ENCODE measurements around the gene INPP4B. TPM values are rescaled to one million over a fixed set of nuclear protein-coding genes. Genes with fewer than 3 reads are reported as not detected.

The INPP4B gene
- total and polyA plus RNA-seq, 9 donors: 1.7 to 14.7 (median 10.7) TPM

GRCh38 chr4:142396279-142396678 is 449.8 kb downstream of the INPP4B start:
- H3K9me3 ChIP-seq: no peaks in the 10 kb centered on the region
- H3K4me1 ChIP-seq (ENCODE audit: insufficient read depth): no peaks in the 10 kb centered on the region
- WGBS, 3 donors: 36 to 50% (median 46%) methylated on average over 1 of the region's 1 CpG
- H3K27ac ChIP-seq: no peak overlapping the region
- no peaks in the 10 kb centered on the region for H3K27me3 ChIP-seq
- no peak overlapping the region for H3K4me3 ChIP-seq
- TF ChIP-seq CTCF (IDR thresholded peaks at IDR 0.05): no peak
- no peaks in the 10 kb centered on the region for H3K36me3 ChIP-seq
- intact Hi-C loops (cut with DNase I): no loop called here
- no peak for DNase-seq

GRCh38 chr4:142393127-142393526 is 453.0 kb downstream of the INPP4B start:
- TF ChIP-seq POLR2A (IDR thresholded peaks at IDR 0.05) (no peak), EP300 (IDR thresholded peaks at IDR 0.05) (no peak), CTCF (IDR thresholded peaks at IDR 0.05) (no peak)
- H3K27me3 ChIP-seq: no peaks in the 10 kb centered on the region
- H3K4me1 ChIP-seq (ENCODE audit: insufficient read depth): no peaks in the 10 kb centered on the region
- 72 to 95% (median 84%) methylated on average over 4 of the region's 4 CpGs for WGBS, 3 donors
- H3K9me3 ChIP-seq: no peaks in the 10 kb centered on the region
- no peak overlapping the region for H3K27ac ChIP-seq
- DNase-seq: no peak
- intact Hi-C loops (cut with DNase I): no loop called here
- no peaks in the 10 kb centered on the region for H3K36me3 ChIP-seq
- H3K4me3 ChIP-seq: no peak overlapping the region

- no peak for TF ChIP-seq EP300 (IDR thresholded peaks at IDR 0.05)
- no peak for TF ChIP-seq CTCF (IDR thresholded peaks at IDR 0.05)
- no peak for TF ChIP-seq POLR2A (IDR thresholded peaks at IDR 0.05)
- no peak overlapping the region for H3K4me3 ChIP-seq
- H3K4me1 ChIP-seq (ENCODE audit: insufficient read depth): no peaks in the 10 kb centered on the region
- H3K27me3 ChIP-seq: no peaks in the 10 kb centered on the region
- no peak overlapping the region for H3K27ac ChIP-seq
- 73 to 91% (median 89%) methylated on average over 6 of the region's 6 CpGs for WGBS, 3 donors
- no peak for DNase-seq
- intact Hi-C loops (cut with DNase I): no loop called here
- no peaks in the 10 kb centered on the region for H3K36me3 ChIP-seq
- H3K9me3 ChIP-seq: no peaks in the 10 kb centered on the region
Measured at GRCh38 chr4:142386856-142387255, 459.2 kb downstream of the INPP4B start.

DNA sequence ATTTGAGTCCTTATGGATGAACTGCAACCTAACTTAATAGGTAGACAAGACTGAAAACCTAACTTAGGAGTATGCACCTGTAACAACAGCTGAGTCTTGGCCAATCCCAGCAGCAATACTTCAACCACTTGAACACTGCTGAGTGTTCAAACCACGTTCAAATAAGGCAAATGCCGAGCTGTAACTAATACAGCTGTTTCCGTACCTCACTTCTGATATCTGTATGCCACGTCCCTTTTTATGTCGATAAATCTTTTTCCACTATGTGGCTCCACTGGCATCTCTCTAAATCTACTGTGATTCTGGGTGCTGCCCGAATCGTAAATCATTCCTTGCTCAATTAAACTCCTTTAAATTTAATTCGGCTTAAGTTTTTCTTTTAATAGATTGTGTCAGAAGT is 459.7 kb downstream of the INPP4B start:
- H3K36me3 ChIP-seq: no peaks in the 10 kb centered on the region

More for the DNA sequence above, 459.7 kb downstream of the INPP4B start:
- TF ChIP-seq CTCF (IDR thresholded peaks at IDR 0.05) (no peak), POLR2A (IDR thresholded peaks at IDR 0.05) (no peak), EP300 (IDR thresholded peaks at IDR 0.05) (no peak)
- H3K9me3 ChIP-seq: no peaks in the 10 kb centered on the region
- H3K27ac ChIP-seq: no peak overlapping the region
- 91 to 94% (median 94%) methylated on average over 8 of the region's 8 CpGs for WGBS, 3 donors
- H3K4me1 ChIP-seq (ENCODE audit: insufficient read depth): no peaks in the 10 kb centered on the region
- no peak overlapping the region for H3K4me3 ChIP-seq
- H3K27me3 ChIP-seq: no peaks in the 10 kb centered on the region
- intact Hi-C loops (cut with DNase I): no loop called here
- no peak for DNase-seq

Data from ovary (tissue), 9 donors.